Uterus (tissue), 4 donors: ENCODE data around the gene PGR. TPM values are rescaled to one million over a fixed set of nuclear protein-coding genes. Genes with fewer than 3 reads are reported as not detected.

ENCODE experiments used
- DNase-seq, 2 donors: peaks; one replicate each; pipeline ENCODE4 v3.0.0-alpha.2; 2019 to 2020
- H3K27ac ChIP-seq, 2 donors: fragments of 200-600 bp; sonication (generic); 1 replicate in 1 of 2; 2 replicates in 1 of 2; pipeline ENCODE4 v1.5.1; 2016 to 2018
- H3K27me3 ChIP-seq, 2 donors: fragments of 200-600 bp; sonication (generic); one replicate each; pipeline ENCODE4 v1.5.1; 2018 to 2019; ENCODE audit warnings: control low read depth in 1 of 2
- H3K36me3 ChIP-seq, 2 donors: fragments of 200-600 bp; sonication (generic); one replicate each; pipeline ENCODE4 v1.5.1; 2019; ENCODE audit warnings: control low read depth in 1 of 2
- H3K4me1 ChIP-seq, 2 donors: fragments of 200-600 bp; sonication (generic); one replicate each; pipeline ENCODE4 v1.5.1; 2018 to 2019; ENCODE audit warnings: control low read depth in 1 of 2
- H3K4me3 ChIP-seq, 2 donors: fragments of 200-600 bp; sonication (generic); 1 replicate in 1 of 2; 2 replicates in 1 of 2; pipeline ENCODE4 v1.5.1; 2018 to 2019; ENCODE audit warnings: mild to moderate bottlenecking in 1 of 2
- H3K9me3 ChIP-seq, 2 donors: fragments of 200-600 bp; sonication (generic); one replicate each; pipeline ENCODE4 v1.5.1; 2019; ENCODE audit warnings: control low read depth in 1 of 2
- CTCF ChIP-seq, 4 experiments: fragments of 200-600 bp in 2 of 4; fragments of 450-650 bp in 2 of 4; sonication (generic) in 2 of 4; IDR thresholded peaks; one replicate each; pipeline ENCODE4 v1.5.1; 2016 to 2019; ENCODE audit warnings: antibody characterized with exemption in 4 of 4, mild to moderate bottlenecking in 2 of 4, moderate library complexity in 1 of 4
- POLR2A ChIP-seq, 2 donors: fragments of 450-650 bp; IDR thresholded peaks; one replicate each; pipeline ENCODE4 v1.6.1; 2016; ENCODE audit warnings: antibody characterized with exemption in 2 of 2, mild to moderate bottlenecking in 1 of 2, moderate library complexity in 1 of 2
- intact Hi-C: fragments of 100-400 bp; cut with DNase I; formaldehyde crosslinking; loops from one replicate; pipeline ENCODE4 v1.15.1; 2023; ENCODE audit warnings: low total_unique reads
- total RNA-seq, 4 donors: library from RNA; depleted of rRNA in 3 of 4; stranded (reverse); fragments of >200 nt in 3 of 4; gene quantifications; one replicate each; pipeline versions ENCODE4 v1.1.0 to v1.2.4, GENCODE V29; 2014 to 2023
- donor health status: DM: yes; HTN: yes; CAD: no.

PGR gene
- total RNA-seq, 4 donors from 2014 or later: 35.2 to 145 (median 108) TPM

- H3K4me1 ChIP-seq: no peaks in the 10 kb centered on the region
- no peaks in the 10 kb centered on the region for H3K9me3 ChIP-seq
- intact Hi-C loops: no loop called here
- TF ChIP-seq CTCF (IDR thresholded peaks at IDR 0.05): no peak
- TF ChIP-seq POLR2A (IDR thresholded peaks at IDR 0.05): no peak
- no peaks in the 10 kb centered on the region for H3K36me3 ChIP-seq
- H3K27me3 ChIP-seq: no peaks in the 10 kb centered on the region
- no peak overlapping the region for H3K4me3 ChIP-seq
- no peak overlapping the region for H3K27ac ChIP-seq
- no peak for DNase-seq
Observed at GRCh38 chr11:101009690-101010055, 119.9 kb downstream of the PGR start.

DNA sequence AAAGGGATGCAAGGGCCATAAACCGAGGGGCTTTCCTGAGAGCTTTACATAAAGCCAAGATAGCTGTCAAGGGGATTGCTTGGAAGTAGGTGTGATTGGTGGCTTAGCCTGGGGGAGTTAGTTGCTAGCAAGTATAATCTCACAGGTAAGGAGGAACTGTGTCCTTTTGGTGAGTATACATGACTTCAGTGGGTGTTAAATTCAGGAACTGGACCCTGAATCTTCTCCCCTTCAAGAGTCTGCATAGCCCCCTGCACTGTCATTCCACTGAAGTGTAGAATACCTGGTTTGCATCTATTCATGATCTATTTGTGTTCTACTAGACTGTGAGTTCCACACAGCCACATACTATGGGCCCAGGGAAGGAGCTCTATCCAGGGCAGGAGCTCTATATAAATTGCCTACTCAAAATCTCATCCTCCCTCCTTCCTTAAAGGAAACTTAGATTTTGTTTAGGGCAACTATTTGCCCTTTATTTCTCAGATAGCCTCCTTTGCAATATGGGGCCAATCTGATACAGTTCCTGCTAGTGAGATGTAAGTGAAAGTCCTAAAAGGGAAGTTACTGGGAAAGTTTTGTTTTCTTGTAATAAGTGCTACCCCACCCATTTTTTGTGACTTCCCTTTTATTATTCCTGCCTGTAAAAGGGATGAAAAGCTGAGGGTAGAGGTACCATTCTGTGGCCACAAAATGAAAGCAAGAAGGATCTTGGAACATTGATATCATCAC is 120.5 kb downstream of the PGR start:
- TF ChIP-seq CTCF (IDR thresholded peaks at IDR 0.05): no peak
- no peak for TF ChIP-seq POLR2A (IDR thresholded peaks at IDR 0.05)
- H3K4me3 ChIP-seq: no peak overlapping the region
- no peaks in the 10 kb centered on the region for H3K4me1 ChIP-seq
- no peak for DNase-seq
- no peak overlapping the region for H3K27ac ChIP-seq
- intact Hi-C loops: no loop called here
- H3K27me3 ChIP-seq: no peaks in the 10 kb centered on the region
- H3K9me3 ChIP-seq: no peaks in the 10 kb centered on the region
- no peaks in the 10 kb centered on the region for H3K36me3 ChIP-seq

DNA sequence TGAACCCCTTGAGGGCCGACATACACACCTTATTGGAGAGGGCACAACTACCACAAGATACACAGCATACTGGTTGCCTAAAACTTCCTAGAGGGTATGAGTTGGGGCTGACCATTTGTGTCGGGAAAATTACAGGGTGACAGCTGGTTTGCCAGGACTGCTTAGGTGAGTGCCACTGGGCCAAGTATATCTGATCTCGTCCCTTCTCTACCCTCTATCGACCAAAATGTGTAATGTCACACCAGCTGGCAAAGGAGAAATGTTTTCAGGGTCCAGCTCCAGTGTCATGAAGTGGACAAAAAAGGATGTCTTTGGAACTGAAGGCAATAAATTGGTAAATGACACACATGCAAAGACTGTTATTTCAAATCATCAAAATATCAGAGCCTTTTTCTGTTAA is 126.1 kb downstream of the PGR start:
- no peaks in the 10 kb centered on the region for H3K9me3 ChIP-seq
- DNase-seq: no peak
- H3K27ac ChIP-seq: no peak overlapping the region
- no peaks in the 10 kb centered on the region for H3K27me3 ChIP-seq
- no peak overlapping the region for H3K4me3 ChIP-seq
- H3K4me1 ChIP-seq: no peaks in the 10 kb centered on the region
- H3K36me3 ChIP-seq: no peaks in the 10 kb centered on the region
- TF ChIP-seq POLR2A (IDR thresholded peaks at IDR 0.05) (no peak), CTCF (IDR thresholded peaks at IDR 0.05) (no peak)
- intact Hi-C loops: no loop called here

- intact Hi-C loops: no loop called here
- TF ChIP-seq CTCF (IDR thresholded peaks at IDR 0.05) (no peak), POLR2A (IDR thresholded peaks at IDR 0.05) (no peak)
Observed at GRCh38 chr11:100999756-101000155, 129.9 kb downstream of the PGR start.

GRCh38 chr11:100994966-100995365 is 134.6 kb downstream of the PGR start:
- TF ChIP-seq CTCF (IDR thresholded peaks at IDR 0.05): no peak
- TF ChIP-seq POLR2A (IDR thresholded peaks at IDR 0.05): no peak
- no peak for DNase-seq
- no peaks in the 10 kb centered on the region for H3K9me3 ChIP-seq
- H3K27ac ChIP-seq: no peak overlapping the region
- no peaks in the 10 kb centered on the region for H3K36me3 ChIP-seq
- no peaks in the 10 kb centered on the region for H3K4me1 ChIP-seq
- no peaks in the 10 kb centered on the region for H3K27me3 ChIP-seq
- intact Hi-C loops: no loop called here
- H3K4me3 ChIP-seq: no peak overlapping the region

More at GRCh38 chr11:100999756-101000155, 129.9 kb downstream of the PGR start:
- Histone ChIP-seq H3K27me3 (no peaks in the 10 kb centered on the region), H3K4me1 (no peaks in the 10 kb centered on the region), H3K27ac (no peak overlapping the region), H3K9me3 (no peaks in the 10 kb centered on the region), H3K4me3 (no peak overlapping the region), H3K36me3 (no peaks in the 10 kb centered on the region)
- DNase-seq: no peak
